HepG2 (cell line): ENCODE data around the gene CD320. TPM values are rescaled to one million over a fixed set of nuclear protein-coding genes. Genes with fewer than 3 reads are reported as not detected.

ENCODE experiments used
- ATF7 ChIP-seq, 2 experiments: fragments of 450-650 bp in 1 of 2; sonication (generic) in 1 of 2; formaldehyde crosslinking in 1 of 2; IDR thresholded peaks; 2 replicates each; pipeline versions ENCODE4 v1.4.0 to v1.6.1; 2016 to 2020; ENCODE audit warnings: antibody characterized with exemption in 1 of 2, mild to moderate bottlenecking in 1 of 2, missing genetic modification reagents in 1 of 2
- CENPT ChIP-seq: sonication (generic); formaldehyde crosslinking; IDR thresholded peaks from 2 replicates; pipeline ENCODE4 v1.8.0; 2022; ENCODE audit warnings: low read depth, mild to moderate bottlenecking, moderate library complexity, missing genetic modification reagents
- FIP1L1 ChIP-seq: fragments of 200-400 bp; formaldehyde crosslinking; IDR thresholded peaks from 2 replicates; pipeline ENCODE4 v1.6.1; 2018; ENCODE audit warnings: low read depth, mild to moderate bottlenecking, low read length, moderate library complexity, borderline replicate concordance; ENCODE audit not compliant: insufficient read depth
- GFI1 ChIP-seq: sonication (generic); formaldehyde crosslinking; IDR thresholded peaks from 2 replicates; pipeline ENCODE4 v1.5.0; 2020; ENCODE audit warnings: missing genetic modification reagents, mild to moderate bottlenecking, borderline replicate concordance
- GLMP ChIP-seq: sonication (generic); formaldehyde crosslinking; IDR thresholded peaks from 2 replicates; pipeline ENCODE4 v1.9.0; 2021; ENCODE audit warnings: missing genetic modification reagents, mild to moderate bottlenecking, borderline replicate concordance
- GRHL1 ChIP-seq: sonication (generic); formaldehyde crosslinking; conservative IDR thresholded peaks from 2 replicates; pipeline ENCODE4 v1.8.0; 2022; ENCODE audit warnings: missing genetic modification reagents
- HDAC1 ChIP-seq: sonication (generic); formaldehyde crosslinking; IDR thresholded peaks from 2 replicates; pipeline ENCODE4 v1.5.1; 2020; ENCODE audit warnings: mild to moderate bottlenecking, missing genetic modification reagents
- HMG20A ChIP-seq: IDR thresholded peaks from 2 replicates; pipeline ENCODE4 v1.6.1; 2016; ENCODE audit warnings: borderline replicate concordance
- KDM5A ChIP-seq: fragments of 200-600 bp; sonication (generic); IDR thresholded peaks from 2 replicates; pipeline ENCODE4 v1.7.0; 2018; ENCODE audit warnings: antibody characterized with exemption, mild to moderate bottlenecking, low read length, borderline replicate concordance
- KLF9 ChIP-seq: IDR thresholded peaks from 2 replicates; pipeline ENCODE4 v1.6.1; 2016; ENCODE audit warnings: low read depth
- MTF2 ChIP-seq: sonication (generic); formaldehyde crosslinking; IDR thresholded peaks from 2 replicates; pipeline ENCODE4 v1.5.0; 2020; ENCODE audit warnings: missing genetic modification reagents, borderline replicate concordance
- SCMH1 ChIP-seq: sonication (generic); formaldehyde crosslinking; IDR thresholded peaks from 2 replicates; pipeline ENCODE4 v1.9.0; 2021; ENCODE audit warnings: missing genetic modification reagents, mild to moderate bottlenecking, borderline replicate concordance
- SRF ChIP-seq: IDR thresholded peaks from 2 replicates; pipeline ENCODE4 v1.6.1; 2011; ENCODE audit warnings: mild to moderate bottlenecking, low read depth, low read length, moderate library complexity
- TBX3 ChIP-seq: fragments of 450-650 bp; IDR thresholded peaks from 2 replicates; pipeline ENCODE4 v1.6.1; 2017; ENCODE audit warnings: antibody characterized with exemption, mild to moderate bottlenecking, inconsistent platforms, borderline replicate concordance
- U2AF1 ChIP-seq: fragments of 200-400 bp; formaldehyde crosslinking; optimal IDR thresholded peaks from 2 replicates; pipeline ENCODE3; 2017; ENCODE audit warnings: mild to moderate bottlenecking, low read depth, low read length
- ZBTB2 ChIP-seq: sonication (generic); formaldehyde crosslinking; IDR thresholded peaks from 2 replicates; pipeline ENCODE4 v1.8.0; 2022; ENCODE audit warnings: low read depth, missing genetic modification reagents
- ZNF138 ChIP-seq: sonication (generic); formaldehyde crosslinking; IDR thresholded peaks from 2 replicates; pipeline ENCODE4 v1.5.0; 2020; ENCODE audit warnings: mild to moderate bottlenecking, low read depth, missing genetic modification reagents
- ZNF850 ChIP-seq: sonication (generic); formaldehyde crosslinking; conservative IDR thresholded peaks from 2 replicates; pipeline ENCODE4 v1.9.0; 2021; ENCODE audit warnings: mild to moderate bottlenecking, missing genetic modification reagents
- polyA plus RNA-seq, 8 experiments: library from polyadenylated mRNA; depleted of rRNA in 3 of 8; stranded (reverse) in 7 of 8; unstranded in 1 of 8; fragments of >200 nt; fragmentation: Illumina TruSeq in 4 of 8; extraction: Trizol in 4 of 8; gene quantifications; 2 replicates each; pipeline versions ENCODE4 v1.2.1 to v1.2.3, GENCODE V29; 2011 to 2016; ENCODE audit warnings: low read depth in 4 of 8, missing spikeins in 1 of 8, mixed read lengths in 1 of 8; ENCODE audit not compliant: insufficient read depth in 1 of 8
- total RNA-seq, 5 experiments: library from RNA; depleted of rRNA; stranded (reverse); fragments of >200 nt; fragmentation: Illumina TruSeq; extraction: Trizol; gene quantifications; 2 replicates each; pipeline ENCODE4 v1.2.3, GENCODE V29; 2016; ENCODE audit warnings: low read depth in 1 of 5
- TF ChIP-seq, protein P1 (sequence below): sonication (generic); formaldehyde crosslinking; IDR thresholded peaks from 2 replicates; pipeline ENCODE4 v1.5.0; 2020; ENCODE audit warnings: mild to moderate bottlenecking, missing genetic modification reagents
- TF ChIP-seq, protein P2 (sequence below): sonication (generic); formaldehyde crosslinking; IDR thresholded peaks from 2 replicates; pipeline ENCODE4 v1.5.0; 2020; ENCODE audit warnings: missing genetic modification reagents

CD320 gene
- total and polyA plus RNA-seq, 2 of the 13 experiments (the other 11 are each of a cell fraction or from before 2014, with no cell fraction given): 83.1 to 99.9 TPM

- TF ChIP-seq KDM5A (peak; percentile 72; the same call in 1 of the 2 replicates), TBX3 (no peak), SCMH1 (no peak), ZBTB2 (peak; percentile 65; the same call in 1 of the 2 replicates), HMG20A (CRISPR knock-in tag) (no peak), U2AF1 (no peak), GLMP (CRISPR knock-in tag) (no peak), GRHL1 (CRISPR knock-in tag) (no peak), ATF7 (IDR thresholded peaks at IDR 0.05) (no peak), ATF7 (CRISPR knock-in tag; IDR thresholded peaks at IDR 0.05) (no peak), ZNF138 (CRISPR knock-in tag) (peak; percentile 86; the same call in 1 of the 2 replicates), FIP1L1 (peak; percentile 81; the same call in 1 of the 2 replicates), ZNF850 (0 out of 2 replicates have a peak, but pooled peaks have one; percentile 74), SRF (peak; percentile 69; the same call in 1 of the 2 replicates), GFI1 (peak; percentile 84), MTF2 (CRISPR knock-in tag) (no peak), KLF9 (CRISPR knock-in tag) (peak; percentile 38; the same call in 1 of the 2 replicates), HDAC1 (CRISPR knock-in tag) (peak; percentile 84), CENPT (peak; percentile 89; the same call in 1 of the 2 replicates)
- TF ChIP-seq, protein P1, sequence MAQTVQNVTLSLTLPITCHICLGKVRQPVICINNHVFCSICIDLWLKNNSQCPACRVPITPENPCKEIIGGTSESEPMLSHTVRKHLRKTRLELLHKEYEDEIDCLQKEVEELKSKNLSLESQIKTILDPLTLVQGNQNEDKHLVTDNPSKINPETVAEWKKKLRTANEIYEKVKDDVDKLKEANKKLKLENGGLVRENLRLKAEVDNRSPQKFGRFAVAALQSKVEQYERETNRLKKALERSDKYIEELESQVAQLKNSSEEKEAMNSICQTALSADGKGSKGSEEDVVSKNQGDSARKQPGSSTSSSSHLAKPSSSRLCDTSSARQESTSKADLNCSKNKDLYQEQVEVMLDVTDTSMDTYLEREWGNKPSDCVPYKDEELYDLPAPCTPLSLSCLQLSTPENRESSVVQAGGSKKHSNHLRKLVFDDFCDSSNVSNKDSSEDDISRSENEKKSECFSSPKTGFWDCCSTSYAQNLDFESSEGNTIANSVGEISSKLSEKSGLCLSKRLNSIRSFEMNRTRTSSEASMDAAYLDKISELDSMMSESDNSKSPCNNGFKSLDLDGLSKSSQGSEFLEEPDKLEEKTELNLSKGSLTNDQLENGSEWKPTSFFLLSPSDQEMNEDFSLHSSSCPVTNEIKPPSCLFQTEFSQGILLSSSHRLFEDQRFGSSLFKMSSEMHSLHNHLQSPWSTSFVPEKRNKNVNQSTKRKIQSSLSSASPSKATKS: no peak; the same call in 1 of the 2 replicates
- TF ChIP-seq, protein P2, sequence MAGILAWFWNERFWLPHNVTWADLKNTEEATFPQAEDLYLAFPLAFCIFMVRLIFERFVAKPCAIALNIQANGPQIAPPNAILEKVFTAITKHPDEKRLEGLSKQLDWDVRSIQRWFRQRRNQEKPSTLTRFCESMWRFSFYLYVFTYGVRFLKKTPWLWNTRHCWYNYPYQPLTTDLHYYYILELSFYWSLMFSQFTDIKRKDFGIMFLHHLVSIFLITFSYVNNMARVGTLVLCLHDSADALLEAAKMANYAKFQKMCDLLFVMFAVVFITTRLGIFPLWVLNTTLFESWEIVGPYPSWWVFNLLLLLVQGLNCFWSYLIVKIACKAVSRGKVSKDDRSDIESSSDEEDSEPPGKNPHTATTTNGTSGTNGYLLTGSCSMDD (CRISPR knock-in tag): peak; percentile 69; the same call in 1 of the 2 replicates
These were observed at the start of gene CD320 (continued) for GRCh38 chr19:8307965-8308866.
